ENCODE data around the gene ABCC8. TPM values are rescaled to one million over a fixed set of nuclear protein-coding genes. Genes with fewer than 3 reads are reported as not detected.

ABCC8 gene
- total RNA-seq, 1 experiment from 2014 or later: not detected

DNA sequence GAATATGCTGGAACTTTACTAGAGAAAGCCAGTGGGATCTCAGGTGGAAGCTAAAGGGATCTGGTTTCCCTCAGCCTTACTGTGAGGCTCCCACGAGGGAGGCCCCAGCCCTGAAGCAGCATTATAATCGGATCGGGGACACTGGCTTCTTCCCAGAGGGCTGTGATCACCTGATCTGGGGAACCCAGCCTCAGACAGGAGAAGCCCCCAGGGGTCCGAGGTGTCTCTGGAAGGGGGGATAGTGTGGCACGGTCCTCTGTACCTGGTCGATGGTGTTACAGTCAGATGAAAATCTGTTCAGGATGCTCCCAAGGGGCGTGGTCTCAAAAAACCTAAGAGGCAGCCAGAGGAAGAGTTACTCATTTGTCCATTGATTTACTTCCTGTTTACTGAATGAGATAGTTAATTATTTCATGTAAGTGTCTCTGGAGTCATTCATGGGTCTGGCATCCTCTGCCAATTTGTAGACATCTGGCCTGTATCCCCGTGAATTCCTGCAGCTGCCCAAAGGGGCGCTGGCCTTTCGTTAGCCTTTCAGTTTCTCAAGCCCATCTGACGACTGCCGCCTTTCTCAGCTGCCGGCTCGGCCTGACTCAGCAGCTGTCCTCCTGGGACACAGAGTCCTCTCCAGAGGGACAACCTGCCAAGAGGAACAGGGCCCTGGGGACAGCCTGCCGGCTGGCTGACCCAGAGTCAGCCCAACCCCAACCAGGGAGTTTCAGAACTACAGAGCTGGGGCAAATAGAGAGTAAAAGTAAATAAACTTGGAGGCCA is 71.2 kb downstream of the ABCC8 start:
- peak; percentile 74 for DNase-seq (ENCODE audit: low read depth)

DNA sequence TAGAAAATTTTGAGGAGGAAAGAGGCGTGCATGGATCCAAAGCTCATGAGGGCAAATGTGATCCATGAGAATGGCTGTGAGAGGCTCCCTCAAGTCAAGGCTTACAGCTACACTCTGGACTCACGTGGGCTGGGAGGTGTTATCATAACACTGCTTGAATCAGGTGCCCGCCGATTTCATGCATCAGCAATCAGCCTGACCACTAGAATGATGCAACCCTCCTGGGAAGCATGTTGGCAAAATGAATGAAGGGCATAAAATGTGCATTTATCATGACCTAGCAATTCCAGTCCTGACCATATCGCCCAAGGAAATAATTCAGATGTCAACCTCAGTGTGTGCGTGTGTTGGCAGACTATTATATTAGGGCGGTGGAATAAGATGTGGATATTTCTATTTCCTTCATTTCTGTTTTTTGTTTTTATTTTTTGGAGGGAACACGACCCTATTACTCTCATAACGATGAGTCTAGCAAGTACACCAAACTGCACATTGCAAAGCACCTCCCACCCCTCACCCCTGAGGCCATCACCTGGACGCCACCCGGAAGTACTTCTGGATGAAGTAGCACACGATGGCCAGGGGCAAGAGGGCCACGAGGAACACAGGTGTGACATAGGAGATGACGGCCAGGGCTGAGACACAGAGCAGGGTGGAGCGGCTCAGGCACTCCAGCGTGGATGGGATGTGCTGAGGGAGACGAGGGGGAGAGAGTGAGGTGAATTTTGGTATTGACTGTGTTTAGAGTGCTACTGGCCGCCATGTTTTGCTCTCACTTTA is 72.5 kb downstream of the ABCC8 start:
- DNase-seq (ENCODE audit: low read depth): peak; percentile 68

DNA sequence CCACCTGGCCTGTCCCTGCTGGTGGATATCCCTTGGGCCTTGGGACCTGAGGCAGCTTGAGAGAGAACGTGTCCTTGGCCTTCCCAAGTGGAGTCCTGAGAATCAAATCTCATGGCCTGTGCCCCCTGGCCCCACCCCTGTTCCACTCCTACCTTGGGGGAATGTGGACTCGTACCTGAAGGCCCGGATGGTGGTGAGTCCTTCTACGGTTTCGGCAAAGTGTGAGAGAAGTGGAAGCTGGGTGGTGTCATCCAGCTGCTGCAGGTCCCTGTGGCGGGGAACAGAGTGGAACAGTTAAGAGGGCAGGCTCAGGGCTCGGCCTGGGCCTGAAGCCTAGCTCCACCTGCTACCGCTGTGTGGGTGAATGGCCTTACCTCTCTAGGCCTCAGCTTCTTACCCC is 74.2 kb downstream of the ABCC8 start:
- DNase-seq (ENCODE audit: low read depth): no peak

DNA sequence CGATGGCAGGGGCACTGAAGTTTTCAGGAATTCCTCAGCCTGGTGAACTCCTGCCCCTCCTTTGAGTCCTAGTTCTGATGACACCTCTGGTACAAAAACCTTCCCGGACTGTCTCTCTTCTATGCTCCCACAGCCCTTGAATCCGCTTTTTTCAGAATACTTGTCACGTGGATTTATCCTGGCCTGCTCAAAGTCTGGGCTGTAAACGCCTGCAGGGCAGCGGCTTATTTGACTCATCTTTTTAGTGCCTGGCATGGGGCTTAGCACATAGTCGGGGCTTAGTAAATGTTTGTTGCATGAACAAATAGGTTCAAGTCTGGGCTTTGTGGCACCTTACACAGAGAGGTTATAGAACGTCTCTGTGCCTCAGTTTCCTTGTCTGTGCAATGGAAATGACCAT is 74.8 kb downstream of the ABCC8 start:
- peak; percentile 11 for DNase-seq (ENCODE audit: low read depth)

DNA sequence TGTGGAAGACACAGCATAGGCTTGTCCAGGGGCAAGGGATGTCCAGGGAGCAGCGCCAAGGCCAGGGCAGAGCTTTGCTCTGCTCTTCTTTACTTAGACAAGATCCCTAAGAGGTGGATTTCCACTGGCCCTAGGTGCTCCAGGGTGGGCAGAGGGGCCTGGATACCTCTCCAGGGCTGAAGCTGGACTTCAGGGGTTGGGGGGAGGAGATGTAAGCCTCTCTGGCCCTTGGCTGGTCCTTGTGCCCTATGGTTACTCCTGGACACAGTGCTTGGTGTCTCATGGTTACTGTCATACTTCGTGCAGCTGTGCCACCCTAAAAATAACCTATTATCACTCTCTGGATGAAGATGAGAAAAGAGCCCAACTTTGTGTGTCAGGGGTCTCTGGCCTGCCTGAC is 75.3 kb downstream of the ABCC8 start:
- DNase-seq (ENCODE audit: low read depth): no peak

DNA sequence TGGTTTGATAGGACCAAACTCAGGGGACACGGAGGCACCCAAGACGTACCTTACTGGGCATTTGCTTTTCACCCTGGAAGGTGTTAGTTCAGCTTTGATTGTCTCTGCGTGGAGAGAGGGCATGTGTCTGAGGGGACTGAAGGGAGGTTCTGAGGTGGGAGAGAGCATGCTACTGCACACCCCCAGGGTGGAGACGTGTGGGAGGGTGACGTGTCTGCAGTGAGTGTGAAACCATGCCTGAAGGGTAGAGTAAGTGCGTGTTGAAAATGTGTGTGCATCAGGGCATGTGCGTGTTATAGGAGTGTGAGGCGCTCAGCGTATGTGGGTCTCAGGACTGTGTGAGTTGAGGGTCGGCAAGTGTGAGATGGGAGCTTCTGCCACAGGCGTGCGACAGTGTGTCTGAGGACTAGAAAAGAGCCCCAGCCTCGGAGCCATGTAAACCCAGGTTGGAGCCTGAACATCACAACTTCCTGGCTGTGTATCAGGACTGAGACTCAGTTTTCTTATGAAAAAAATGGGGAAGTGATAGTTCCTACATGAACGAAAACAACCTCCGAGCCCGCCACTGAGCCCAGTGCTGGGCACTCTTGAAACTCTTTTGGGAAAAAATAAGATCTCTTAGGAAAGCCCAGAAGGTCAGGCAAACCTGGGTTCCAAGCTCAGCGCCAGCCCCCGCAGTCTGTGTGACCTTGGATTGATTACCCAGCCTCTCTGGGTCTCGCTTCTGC is 76.4 kb downstream of the ABCC8 start:
- DNase-seq (ENCODE audit: low read depth): no peak

DNA sequence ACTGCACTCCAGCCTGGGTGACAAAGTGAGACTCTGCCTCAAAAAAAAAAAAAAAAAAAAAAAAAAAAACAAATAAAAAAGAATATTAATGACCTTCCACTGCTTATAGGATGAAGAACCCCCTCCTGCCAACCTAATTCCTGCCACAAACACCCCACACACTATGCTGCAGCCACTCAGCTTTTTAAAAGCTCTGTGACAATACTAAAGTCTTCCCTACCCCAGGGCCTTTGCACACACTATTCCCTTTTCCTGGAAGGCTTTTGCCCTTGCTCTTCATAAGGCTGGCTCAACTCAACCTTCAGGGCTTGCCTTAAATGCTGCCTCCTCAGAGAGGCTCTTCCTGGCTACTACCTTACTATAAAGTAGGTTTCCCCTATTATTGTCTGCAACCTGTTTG is 77.4 kb downstream of the ABCC8 start:
- DNase-seq (ENCODE audit: low read depth): no peak

DNA sequence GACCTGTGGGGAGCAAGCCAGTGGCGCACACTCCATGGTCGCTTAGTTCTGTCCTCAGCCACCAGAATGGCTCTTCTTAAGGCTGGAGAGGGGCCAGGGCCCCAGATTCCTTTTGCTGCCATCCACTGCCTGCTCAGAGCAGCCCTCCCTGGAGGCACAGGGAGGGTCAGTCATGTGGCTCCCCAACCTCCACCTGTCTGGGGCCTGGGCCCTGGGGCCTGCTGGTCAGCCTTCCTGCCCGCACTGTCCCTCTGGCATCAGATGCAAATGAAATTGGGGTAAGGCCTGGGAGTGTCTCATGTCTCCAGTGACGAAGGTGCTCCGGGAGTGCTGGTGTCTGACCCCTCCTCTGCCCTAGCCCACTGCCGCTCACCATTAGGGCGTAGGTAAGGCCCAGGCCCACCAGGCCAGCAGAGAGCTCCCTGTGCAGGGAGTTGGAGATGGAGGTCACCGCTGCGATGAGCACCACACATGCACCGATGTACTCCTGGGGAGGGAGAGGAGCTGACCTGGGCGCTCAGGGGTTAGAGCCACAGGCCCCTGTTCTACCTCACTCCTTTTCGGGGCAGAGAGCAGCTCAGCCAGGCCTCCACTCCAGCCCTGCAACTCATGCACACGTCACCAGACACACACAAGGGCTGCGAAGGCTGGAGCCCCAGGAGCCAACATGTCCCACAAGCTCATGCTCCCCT is 79.2 kb downstream of the ABCC8 start:
- no peak for DNase-seq (ENCODE audit: low read depth)

DNA sequence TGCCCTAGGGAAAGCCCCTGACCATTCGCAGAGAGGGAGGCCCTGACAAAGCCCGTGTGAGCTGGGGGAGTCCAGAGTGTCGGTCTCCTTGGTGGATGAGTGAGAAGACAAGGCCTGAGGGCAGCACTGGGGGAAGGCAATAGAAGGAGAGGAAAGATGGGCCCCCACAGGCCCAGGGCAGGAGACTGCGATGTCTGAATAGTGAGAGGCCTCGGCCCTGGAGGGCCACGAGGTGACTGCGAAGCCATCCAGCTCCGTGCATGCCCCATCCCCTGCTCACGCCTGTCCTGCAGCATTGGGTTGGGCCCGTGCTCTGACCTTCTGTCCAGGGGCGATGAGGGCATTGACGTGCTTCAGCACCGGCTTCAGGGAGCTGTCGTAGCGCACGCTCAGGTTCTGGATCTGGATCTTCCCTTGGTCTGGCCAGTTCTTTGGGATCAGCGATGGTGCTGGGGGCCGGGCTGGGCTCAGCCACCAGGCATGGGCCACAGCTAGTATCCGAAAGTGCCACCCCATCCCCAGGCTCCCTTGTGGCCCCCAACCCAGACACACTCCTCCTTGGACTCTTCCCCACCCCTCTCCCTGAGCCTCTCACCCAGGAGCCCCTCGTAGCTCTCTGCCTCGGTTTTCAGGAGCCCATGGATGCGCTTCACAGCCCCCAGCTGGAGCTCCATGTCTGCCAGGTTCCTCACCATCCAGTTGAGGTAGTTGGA is 79.9 kb downstream of the ABCC8 start:
- DNase-seq (ENCODE audit: low read depth): no peak

DNA sequence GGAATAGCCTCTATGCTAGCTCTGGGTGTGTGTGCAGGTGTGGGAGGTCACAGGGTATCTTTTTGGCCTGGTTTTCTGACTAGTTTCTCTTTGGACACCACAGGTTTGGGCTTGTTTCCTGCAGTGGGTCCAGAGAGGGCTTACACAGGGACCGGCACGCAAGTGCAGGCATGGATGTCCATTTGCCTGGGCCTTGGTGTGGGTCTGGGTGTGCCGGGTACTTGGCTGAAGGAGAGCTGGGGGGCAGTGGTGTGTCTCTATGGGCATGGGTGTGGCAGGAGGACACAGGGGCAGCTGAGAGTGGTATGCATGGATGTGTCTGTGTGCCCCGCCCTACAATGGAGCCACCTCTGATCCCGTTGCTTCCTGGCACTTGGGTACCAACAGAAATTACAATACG is 80.7 kb downstream of the ABCC8 start:
- DNase-seq (ENCODE audit: low read depth): no peak

DNA sequence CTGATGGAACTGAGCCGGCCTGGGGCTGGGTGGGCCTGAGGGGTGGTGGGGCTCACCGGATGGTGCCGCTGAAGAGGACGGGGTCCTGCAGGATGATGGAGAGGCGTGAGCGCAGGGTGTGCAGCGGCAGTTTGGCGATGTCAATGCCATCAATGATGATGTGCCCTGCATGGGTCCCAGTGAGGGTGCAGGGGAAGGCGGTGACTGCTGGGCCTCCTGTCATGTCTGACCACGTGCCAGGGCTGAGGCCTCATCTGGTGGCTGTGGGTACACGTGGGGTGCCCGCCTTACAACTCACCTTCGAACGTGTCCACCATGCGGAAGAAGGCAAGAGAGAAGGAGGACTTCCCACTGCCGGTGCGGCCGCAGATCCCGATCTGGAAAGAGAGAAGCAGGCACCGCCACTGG is 81.1 kb downstream of the ABCC8 start:
- no peak for DNase-seq (ENCODE audit: low read depth)

DNA sequence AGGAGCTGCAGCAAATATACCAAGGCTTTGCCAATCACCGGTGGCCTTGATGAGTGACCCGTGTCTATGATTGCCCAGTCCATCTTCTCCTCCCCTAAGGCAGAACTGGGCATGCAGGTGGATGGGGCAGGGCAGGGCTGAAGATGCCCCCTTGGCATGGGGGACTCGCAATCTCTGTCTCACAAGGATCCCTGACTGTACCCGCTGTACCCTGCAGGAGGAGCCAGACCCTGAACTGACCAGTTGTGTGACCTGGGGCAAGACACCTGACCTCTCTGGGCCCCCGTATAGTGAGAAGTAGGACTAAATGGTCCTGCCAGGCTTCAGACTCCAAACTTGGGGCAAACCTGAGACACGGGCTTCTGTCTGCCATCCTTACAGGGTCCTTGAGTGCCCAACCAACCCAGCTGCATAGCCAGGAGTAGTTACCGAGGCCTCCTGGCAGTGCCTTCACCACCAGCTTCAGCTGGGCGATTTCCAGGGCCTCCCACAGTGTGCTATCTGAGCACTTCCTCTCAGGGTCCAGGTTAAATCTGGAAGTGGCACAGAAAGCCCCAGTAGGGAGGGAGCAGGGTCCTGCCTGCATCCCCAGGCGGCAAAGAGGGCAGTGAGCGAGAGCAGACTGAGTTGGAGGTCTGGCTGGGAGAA is 81.8 kb downstream of the ABCC8 start:
- DNase-seq (ENCODE audit: low read depth): no peak

DNA sequence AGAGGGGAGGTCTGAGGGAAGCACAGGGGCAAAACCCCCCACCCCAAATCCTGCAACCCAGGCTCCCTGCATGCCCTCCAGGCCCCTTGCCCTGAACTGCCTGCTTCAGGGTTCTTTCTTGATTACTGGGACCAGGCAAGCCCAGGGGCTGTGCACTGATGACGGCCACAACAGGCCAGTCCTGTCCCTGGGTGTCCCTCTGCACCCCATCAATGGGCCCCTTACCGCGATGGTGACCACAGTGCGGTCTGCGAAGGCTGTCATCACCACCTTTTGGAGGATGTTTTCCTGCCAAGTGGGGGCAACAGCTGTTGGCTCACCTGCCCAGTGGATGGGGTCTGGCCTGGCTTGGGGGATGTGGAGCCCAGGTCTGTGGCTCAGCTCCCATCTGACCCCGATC is 83.2 kb downstream of the ABCC8 start:
- no peak for DNase-seq (ENCODE audit: low read depth)

DNA sequence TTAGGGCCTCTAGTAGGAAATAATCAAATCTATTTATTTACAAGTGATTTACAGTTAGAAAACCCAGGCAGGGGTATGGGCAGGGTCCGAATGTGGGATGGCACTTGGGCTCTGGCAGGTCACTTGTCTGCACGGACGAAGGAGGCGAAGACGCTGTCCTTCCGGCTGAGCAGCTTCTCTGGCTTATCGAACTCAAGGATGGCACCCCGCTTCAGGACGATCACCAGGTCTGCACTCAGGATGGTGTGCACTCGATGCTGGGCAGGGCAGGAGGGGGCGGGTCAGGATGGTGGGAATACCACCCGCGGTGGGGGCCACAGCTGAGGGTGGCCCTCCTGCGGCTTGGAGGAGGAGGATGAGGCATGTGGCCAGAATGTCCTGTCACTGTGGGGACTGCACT is 83.8 kb downstream of the ABCC8 start:
- no peak for DNase-seq (ENCODE audit: low read depth)

DNA sequence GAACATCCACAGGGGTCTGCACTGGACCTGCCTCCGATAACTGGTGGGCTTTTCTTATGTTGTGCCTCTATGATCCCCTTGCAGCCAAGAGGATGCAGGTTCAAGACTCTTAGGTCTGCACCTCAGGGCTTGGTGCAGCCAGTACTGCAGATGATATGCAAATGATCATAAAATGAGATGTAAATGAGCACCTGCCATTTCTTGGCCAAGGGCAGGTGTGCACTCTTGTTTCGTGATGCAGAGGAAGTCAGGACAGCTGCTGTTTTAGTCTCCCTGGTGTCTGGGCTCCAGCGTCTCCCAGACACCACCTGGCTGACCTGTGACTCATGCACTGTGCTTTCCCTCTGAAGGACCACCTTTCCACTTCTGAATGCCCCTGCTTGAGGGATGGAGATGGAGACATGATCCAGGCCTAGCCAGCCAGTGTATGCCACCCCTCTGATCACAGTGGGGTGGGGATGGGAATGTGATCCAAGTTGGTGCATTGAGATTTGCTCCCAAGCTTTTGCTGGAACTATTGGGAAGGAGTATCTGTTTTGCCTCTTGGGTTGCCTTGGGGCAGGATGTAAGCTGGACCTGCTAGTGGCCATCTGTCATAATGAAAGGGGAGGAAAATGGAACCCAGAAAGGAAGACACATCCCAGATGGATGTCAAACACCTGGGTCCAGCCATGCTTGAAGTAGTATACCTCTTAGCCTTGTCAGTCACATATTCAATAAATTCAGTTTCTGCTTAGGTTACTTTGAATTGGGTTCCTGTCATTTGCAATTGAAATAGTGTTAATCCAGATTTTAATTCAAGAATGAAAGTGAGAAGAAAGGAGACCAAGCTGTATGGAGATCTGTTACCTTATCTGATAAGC is 84.9 kb downstream of the ABCC8 start:
- DNase-seq (ENCODE audit: low read depth): no peak

DNA sequence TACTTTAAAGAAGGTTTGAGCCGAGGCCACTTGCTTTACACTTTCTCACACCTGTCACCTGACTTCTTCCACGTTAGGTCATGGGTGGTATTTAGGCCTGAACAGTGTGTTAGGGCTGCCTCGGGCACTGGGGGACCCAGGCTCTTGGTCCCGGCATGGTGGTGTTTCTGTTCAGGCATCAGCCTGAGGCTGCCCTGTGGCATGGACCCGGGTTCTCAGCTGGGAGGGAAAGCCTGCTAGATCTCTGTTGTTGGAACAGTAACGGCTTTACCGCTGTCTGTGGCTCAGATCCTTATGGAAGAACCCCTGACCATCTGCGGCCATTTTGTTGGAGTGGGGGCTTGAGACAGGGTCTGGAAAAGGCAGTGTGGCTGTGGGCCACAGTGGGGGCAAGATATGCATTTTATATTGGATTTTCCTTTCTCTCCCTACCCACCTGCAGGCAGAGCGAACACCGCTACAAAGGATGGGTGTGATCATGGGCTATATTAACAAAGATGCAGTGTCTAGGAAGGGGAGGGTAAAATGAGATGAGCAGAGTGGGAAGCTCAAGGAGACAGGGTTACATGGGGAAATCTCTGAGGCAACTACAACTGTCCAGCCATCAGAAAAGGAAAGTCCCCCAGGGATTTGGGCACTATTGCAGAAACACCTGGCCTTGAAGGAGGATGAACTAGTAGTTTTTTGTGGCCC is 86.5 kb downstream of the ABCC8 start:
- no peak for DNase-seq (ENCODE audit: low read depth)

DNA sequence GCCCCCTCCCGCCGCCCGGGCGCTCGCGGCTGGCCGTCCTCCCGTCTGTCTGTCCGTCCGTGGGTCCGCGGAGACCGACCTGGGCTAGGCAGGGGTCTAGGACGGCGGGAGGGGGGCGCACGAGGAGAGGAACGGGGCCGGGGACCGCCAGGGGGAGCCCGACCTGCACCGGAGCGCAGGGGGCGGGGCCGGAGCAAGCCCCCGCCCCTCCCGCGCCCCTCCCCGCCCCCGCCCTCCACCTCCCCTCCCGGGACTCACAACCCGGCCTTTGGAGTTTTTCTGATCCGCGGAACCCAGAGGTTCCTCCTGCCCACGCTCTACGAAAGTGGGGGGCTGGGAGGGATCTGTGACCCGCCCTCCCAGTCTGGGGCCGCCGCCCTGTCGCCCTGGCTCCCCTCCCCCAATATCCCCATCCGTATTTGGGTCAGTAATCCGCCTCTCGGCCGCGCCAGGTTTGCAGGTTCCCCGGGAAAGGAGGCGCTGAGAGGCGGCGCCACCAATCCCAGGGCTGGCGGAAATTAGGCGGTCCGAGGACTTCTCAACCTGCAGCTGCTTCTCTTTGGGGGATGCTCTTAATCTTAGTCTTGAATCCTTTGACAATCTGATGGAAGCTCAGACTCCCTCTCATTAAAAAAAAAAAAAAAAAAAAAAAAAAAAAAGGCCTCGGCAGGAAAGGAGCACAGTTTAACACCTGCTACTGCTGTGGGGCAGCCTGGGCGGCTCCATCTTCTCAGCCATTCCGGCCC is 87.3 kb downstream of the ABCC8 start:
- DNase-seq (ENCODE audit: low read depth): no peak

DNA sequence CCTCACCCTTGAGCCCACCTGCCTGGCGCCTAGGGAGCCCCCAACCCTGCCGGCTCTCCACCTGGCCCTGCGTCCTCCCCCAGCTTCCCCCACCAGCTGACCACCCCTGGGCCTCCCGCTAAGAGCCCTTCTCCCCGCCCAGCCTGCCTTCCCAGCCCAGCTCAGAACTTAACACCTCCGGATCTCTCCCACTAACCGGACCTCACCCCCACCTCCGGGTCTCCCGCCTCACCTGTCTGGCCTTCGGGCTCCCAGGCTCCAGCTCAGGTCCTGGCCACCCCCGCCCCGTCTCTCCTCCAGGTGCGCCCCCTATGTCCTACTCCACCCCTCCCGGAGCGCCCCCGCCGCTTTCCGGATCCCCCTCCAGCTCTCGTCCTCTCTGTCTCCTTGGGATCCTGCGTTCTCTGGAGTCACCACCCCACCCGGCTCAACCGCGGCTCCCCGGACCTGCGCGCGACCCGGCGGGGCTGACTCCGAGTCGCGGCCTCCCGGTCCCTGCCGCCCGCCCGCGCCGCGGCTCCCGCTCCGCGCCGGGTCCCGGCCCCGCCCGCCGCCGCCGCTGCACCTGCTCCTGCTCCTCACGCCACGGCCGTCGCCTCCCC is 87.9 kb downstream of the ABCC8 start, which contains the start of gene KCNJ11:
Gene KCNJ11, minus strand, starts transcription at position 51 of the 602 bp plus-strand sequence. CDS start 568 bp downstream, outside the sequence.
- DNase-seq (ENCODE audit: low read depth): no peak
